HEK293 (cell line): Measurements from ENCODE around the gene HLA-DPA1.
A peak's percentile ranks its signal among the peaks of the same experiment; 100 is the strongest.

Experiments
- EGR2 ChIP-seq: fragments of 450-650 bp; formaldehyde crosslinking; IDR thresholded peaks from 2 replicates; pipeline ENCODE4 v1.5.1; 2016; ENCODE audit warnings: low read depth, missing biosample characterization, missing genetic modification characterization
- GLIS1 ChIP-seq: fragments of 450-650 bp; formaldehyde crosslinking; IDR thresholded peaks from 2 replicates; pipeline ENCODE4 v1.5.1; 2016; ENCODE audit warnings: missing biosample characterization, missing genetic modification characterization
- KLF16 ChIP-seq: fragments of 450-650 bp; formaldehyde crosslinking; IDR thresholded peaks from 2 replicates; pipeline ENCODE4 v1.5.1; 2017; ENCODE audit warnings: missing biosample characterization, missing genetic modification characterization
- SCRT2 ChIP-seq: fragments of 450-650 bp; formaldehyde crosslinking; IDR thresholded peaks from 2 replicates; pipeline ENCODE4 v1.5.1; 2016; ENCODE audit warnings: missing biosample characterization, missing genetic modification characterization
- WT1 ChIP-seq: fragments of 450-650 bp; formaldehyde crosslinking; IDR thresholded peaks from 2 replicates; pipeline ENCODE4 v1.5.1; 2016; ENCODE audit warnings: missing biosample characterization, missing genetic modification characterization
- ZBTB7A ChIP-seq: fragments of 450-650 bp; formaldehyde crosslinking; IDR thresholded peaks from 2 replicates; pipeline ENCODE4 v1.5.1; 2016; ENCODE audit warnings: low read depth, missing biosample characterization, missing genetic modification characterization
- ZBTB8A ChIP-seq: fragments of 450-650 bp; formaldehyde crosslinking; IDR thresholded peaks from 2 replicates; pipeline ENCODE4 v1.5.1; 2016; ENCODE audit warnings: missing biosample characterization, missing genetic modification characterization
- ZFP3 ChIP-seq: fragments of 450-650 bp; formaldehyde crosslinking; IDR thresholded peaks from 2 replicates; pipeline ENCODE4 v1.5.1; 2016; ENCODE audit warnings: low read depth, missing biosample characterization, missing genetic modification characterization
- ZFP41 ChIP-seq: fragments of 450-650 bp; formaldehyde crosslinking; IDR thresholded peaks from 2 replicates; pipeline ENCODE4 v1.5.1; 2016; ENCODE audit warnings: missing biosample characterization, missing genetic modification characterization, borderline replicate concordance
- ZNF133 ChIP-seq: fragments of 450-650 bp; formaldehyde crosslinking; IDR thresholded peaks from 2 replicates; pipeline ENCODE4 v1.5.1; 2016; ENCODE audit warnings: missing biosample characterization, missing genetic modification characterization
- ZNF311 ChIP-seq: fragments of 450-650 bp; formaldehyde crosslinking; IDR thresholded peaks from 2 replicates; pipeline ENCODE4 v1.5.1; 2017; ENCODE audit warnings: missing biosample characterization, missing genetic modification characterization, borderline replicate concordance
- ZNF366 ChIP-seq: fragments of 450-650 bp; formaldehyde crosslinking; conservative IDR thresholded peaks from 2 replicates; pipeline ENCODE4 v1.5.1; 2016; ENCODE audit warnings: missing biosample characterization, missing genetic modification characterization
- ZNF391 ChIP-seq: fragments of 450-650 bp; formaldehyde crosslinking; IDR thresholded peaks from 2 replicates; pipeline ENCODE4 v1.5.1; 2016; ENCODE audit warnings: low read depth, missing biosample characterization, missing genetic modification characterization, borderline replicate concordance
- ZNF426 ChIP-seq: fragments of 450-650 bp; formaldehyde crosslinking; IDR thresholded peaks from 2 replicates; pipeline ENCODE4 v1.5.1; 2017; ENCODE audit warnings: missing biosample characterization, missing genetic modification characterization, mild to moderate bottlenecking, inconsistent platforms, moderate library complexity
- ZNF530 ChIP-seq: fragments of 450-650 bp; formaldehyde crosslinking; IDR thresholded peaks from 2 replicates; pipeline ENCODE4 v1.5.1; 2016; ENCODE audit warnings: low read depth, missing biosample characterization, missing genetic modification characterization
- ZNF677 ChIP-seq: fragments of 450-650 bp; IDR thresholded peaks from 2 replicates; pipeline ENCODE4 v1.5.0; 2018; ENCODE audit warnings: missing biosample characterization, mild to moderate bottlenecking, missing genetic modification characterization, moderate library complexity
- ZNF830 ChIP-seq: fragments of 450-650 bp; IDR thresholded peaks from 2 replicates; pipeline ENCODE4 v1.5.0; 2018; ENCODE audit warnings: missing biosample characterization, missing genetic modification characterization, low read depth, mild to moderate bottlenecking, moderate library complexity
- ZSCAN23 ChIP-seq: fragments of 450-650 bp; formaldehyde crosslinking; IDR thresholded peaks from 2 replicates; pipeline ENCODE4 v1.5.1; 2016; ENCODE audit warnings: missing biosample characterization, missing genetic modification characterization
- ZSCAN30 ChIP-seq: fragments of 450-650 bp; IDR thresholded peaks from 2 replicates; pipeline ENCODE4 v1.5.1; 2018; ENCODE audit warnings: missing biosample characterization, mild to moderate bottlenecking, missing genetic modification characterization, moderate library complexity
- ZXDB ChIP-seq: fragments of 450-650 bp; formaldehyde crosslinking; IDR thresholded peaks from 2 replicates; pipeline ENCODE4 v1.5.1; 2016; ENCODE audit warnings: missing biosample characterization, missing genetic modification characterization
- TF ChIP-seq, protein P1 (sequence below): fragments of 450-650 bp; formaldehyde crosslinking; IDR thresholded peaks from 2 replicates; pipeline ENCODE4 v1.5.1; 2016; ENCODE audit warnings: missing biosample characterization, missing genetic modification characterization
- TF ChIP-seq, protein P2 (sequence below): fragments of 450-650 bp; formaldehyde crosslinking; IDR thresholded peaks from 2 replicates; pipeline ENCODE4 v1.5.1; 2017; ENCODE audit warnings: missing biosample characterization, missing genetic modification characterization
- TF ChIP-seq, protein P3 (sequence below): fragments of 450-650 bp; formaldehyde crosslinking; IDR thresholded peaks from 2 replicates; pipeline ENCODE4 v1.5.1; 2017; ENCODE audit warnings: missing biosample characterization, missing genetic modification characterization
- TF ChIP-seq, protein P4 (sequence below): fragments of 450-650 bp; formaldehyde crosslinking; IDR thresholded peaks from 2 replicates; pipeline ENCODE4 v1.5.1; 2016; ENCODE audit warnings: missing biosample characterization, missing genetic modification characterization
- TF ChIP-seq, protein P5 (sequence below): fragments of 450-650 bp; formaldehyde crosslinking; IDR thresholded peaks from 2 replicates; pipeline ENCODE4 v1.5.1; 2016; ENCODE audit warnings: missing biosample characterization, missing genetic modification characterization

Gene HLA-DPA1

DNA sequence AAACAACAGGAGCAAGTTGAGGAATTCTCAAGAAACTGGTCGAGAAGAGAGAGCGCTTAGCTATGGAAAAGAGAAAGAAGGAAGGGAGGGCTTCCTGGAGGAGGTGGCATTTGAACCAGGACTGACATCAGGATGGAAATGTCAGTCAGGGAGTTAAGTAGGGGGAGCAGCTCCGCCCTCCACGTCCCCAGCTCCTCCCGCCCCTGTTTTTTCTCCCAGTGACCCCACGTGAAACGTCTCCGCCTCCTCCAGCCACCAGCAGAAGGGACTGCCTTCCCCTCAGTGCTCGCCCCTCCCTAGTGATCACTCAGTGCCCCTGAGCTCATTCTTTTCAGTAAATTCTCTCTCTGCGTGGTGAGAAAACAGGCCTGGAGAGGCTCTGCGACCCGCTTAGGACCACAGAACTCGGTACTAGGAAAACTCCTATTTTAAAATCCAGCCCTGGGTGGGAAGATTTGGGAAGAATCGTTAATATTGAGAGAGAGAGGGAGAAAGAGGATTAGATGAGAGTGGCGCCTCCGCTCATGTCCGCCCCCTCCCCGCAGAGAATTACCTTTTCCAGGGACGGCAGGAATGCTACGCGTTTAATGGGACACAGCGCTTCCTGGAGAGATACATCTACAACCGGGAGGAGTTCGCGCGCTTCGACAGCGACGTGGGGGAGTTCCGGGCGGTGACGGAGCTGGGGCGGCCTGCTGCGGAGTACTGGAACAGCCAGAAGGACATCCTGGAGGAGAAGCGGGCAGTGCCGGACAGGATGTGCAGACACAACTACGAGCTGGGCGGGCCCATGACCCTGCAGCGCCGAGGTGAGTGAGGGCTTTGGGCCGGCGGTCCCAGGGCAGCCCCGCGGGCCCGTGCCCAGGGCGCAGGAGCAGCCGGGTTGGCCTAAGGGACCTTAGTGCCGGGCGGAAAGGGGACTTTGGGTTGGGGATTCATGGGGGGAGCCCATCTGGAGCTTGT is 7.0 kb upstream of the HLA-DPA1 start (continued):
- TF ChIP-seq, protein P1, sequence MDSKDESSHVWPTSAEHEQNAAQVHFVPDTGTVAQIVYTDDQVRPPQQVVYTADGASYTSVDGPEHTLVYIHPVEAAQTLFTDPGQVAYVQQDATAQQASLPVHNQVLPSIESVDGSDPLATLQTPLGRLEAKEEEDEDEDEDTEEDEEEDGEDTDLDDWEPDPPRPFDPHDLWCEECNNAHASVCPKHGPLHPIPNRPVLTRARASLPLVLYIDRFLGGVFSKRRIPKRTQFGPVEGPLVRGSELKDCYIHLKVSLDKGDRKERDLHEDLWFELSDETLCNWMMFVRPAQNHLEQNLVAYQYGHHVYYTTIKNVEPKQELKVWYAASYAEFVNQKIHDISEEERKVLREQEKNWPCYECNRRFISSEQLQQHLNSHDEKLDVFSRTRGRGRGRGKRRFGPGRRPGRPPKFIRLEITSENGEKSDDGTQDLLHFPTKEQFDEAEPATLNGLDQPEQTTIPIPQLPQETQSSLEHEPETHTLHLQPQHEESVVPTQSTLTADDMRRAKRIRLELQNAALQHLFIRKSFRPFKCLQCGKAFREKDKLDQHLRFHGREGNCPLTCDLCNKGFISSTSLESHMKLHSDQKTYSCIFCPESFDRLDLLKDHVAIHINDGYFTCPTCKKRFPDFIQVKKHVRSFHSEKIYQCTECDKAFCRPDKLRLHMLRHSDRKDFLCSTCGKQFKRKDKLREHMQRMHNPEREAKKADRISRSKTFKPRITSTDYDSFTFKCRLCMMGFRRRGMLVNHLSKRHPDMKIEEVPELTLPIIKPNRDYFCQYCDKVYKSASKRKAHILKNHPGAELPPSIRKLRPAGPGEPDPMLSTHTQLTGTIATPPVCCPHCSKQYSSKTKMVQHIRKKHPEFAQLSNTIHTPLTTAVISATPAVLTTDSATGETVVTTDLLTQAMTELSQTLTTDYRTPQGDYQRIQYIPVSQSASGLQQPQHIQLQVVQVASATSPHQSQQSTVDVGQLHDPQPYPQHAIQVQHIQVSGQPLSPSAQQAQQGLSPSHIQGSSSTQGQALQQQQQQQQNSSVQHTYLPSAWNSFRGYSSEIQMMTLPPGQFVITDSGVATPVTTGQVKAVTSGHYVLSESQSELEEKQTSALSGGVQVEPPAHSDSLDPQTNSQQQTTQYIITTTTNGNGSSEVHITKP (tag by site-specific recombination) = peak; percentile 54
- TF ChIP-seq ZNF391 (tag by site-specific recombination) (peak; percentile 62; the same call in 1 of the 2 replicates), ZNF426 (tag by site-specific recombination) (no peak), ZNF677 (no peak), ZSCAN23 (tag by site-specific recombination) (no peak), ZNF133 (no peak), ZNF830 (tag by site-specific recombination) (no peak), GLIS1 (peak; percentile 85), ZBTB7A (tag by site-specific recombination) (no peak), ZBTB8A (tag by site-specific recombination) (no peak), ZNF530 (tag by site-specific recombination) (no peak), ZFP41 (tag by site-specific recombination) (no peak), KLF16 (tag by site-specific recombination) (no peak), ZSCAN30 (tag by site-specific recombination) (peak; percentile 6; the same call in 1 of the 2 replicates), ZNF366 (tag by site-specific recombination) (peak; percentile 74), SCRT2 (tag by site-specific recombination) (no peak), ZXDB (tag by site-specific recombination) (peak; percentile 80), EGR2 (tag by site-specific recombination) (peak; percentile 59), WT1 (tag by site-specific recombination) (peak; percentile 64), ZNF311 (tag by site-specific recombination) (no peak), ZFP3 (tag by site-specific recombination) (no peak)
- TF ChIP-seq, protein P2, sequence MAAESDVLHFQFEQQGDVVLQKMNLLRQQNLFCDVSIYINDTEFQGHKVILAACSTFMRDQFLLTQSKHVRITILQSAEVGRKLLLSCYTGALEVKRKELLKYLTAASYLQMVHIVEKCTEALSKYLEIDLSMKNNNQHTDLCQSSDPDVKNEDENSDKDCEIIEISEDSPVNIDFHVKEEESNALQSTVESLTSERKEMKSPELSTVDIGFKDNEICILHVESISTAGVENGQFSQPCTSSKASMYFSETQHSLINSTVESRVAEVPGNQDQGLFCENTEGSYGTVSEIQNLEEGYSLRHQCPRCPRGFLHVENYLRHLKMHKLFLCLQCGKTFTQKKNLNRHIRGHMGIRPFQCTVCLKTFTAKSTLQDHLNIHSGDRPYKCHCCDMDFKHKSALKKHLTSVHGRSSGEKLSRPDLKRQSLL (tag by site-specific recombination) = no peak
- TF ChIP-seq, protein P3, sequence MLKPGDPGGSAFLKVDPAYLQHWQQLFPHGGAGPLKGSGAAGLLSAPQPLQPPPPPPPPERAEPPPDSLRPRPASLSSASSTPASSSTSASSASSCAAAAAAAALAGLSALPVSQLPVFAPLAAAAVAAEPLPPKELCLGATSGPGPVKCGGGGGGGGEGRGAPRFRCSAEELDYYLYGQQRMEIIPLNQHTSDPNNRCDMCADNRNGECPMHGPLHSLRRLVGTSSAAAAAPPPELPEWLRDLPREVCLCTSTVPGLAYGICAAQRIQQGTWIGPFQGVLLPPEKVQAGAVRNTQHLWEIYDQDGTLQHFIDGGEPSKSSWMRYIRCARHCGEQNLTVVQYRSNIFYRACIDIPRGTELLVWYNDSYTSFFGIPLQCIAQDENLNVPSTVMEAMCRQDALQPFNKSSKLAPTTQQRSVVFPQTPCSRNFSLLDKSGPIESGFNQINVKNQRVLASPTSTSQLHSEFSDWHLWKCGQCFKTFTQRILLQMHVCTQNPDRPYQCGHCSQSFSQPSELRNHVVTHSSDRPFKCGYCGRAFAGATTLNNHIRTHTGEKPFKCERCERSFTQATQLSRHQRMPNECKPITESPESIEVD (tag by site-specific recombination) = no peak
- TF ChIP-seq, protein P4, sequence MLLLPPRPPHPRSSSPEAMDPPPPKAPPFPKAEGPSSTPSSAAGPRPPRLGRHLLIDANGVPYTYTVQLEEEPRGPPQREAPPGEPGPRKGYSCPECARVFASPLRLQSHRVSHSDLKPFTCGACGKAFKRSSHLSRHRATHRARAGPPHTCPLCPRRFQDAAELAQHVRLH (tag by site-specific recombination) = peak; percentile 79; the same call in 1 of the 2 replicates
- TF ChIP-seq, protein P5, sequence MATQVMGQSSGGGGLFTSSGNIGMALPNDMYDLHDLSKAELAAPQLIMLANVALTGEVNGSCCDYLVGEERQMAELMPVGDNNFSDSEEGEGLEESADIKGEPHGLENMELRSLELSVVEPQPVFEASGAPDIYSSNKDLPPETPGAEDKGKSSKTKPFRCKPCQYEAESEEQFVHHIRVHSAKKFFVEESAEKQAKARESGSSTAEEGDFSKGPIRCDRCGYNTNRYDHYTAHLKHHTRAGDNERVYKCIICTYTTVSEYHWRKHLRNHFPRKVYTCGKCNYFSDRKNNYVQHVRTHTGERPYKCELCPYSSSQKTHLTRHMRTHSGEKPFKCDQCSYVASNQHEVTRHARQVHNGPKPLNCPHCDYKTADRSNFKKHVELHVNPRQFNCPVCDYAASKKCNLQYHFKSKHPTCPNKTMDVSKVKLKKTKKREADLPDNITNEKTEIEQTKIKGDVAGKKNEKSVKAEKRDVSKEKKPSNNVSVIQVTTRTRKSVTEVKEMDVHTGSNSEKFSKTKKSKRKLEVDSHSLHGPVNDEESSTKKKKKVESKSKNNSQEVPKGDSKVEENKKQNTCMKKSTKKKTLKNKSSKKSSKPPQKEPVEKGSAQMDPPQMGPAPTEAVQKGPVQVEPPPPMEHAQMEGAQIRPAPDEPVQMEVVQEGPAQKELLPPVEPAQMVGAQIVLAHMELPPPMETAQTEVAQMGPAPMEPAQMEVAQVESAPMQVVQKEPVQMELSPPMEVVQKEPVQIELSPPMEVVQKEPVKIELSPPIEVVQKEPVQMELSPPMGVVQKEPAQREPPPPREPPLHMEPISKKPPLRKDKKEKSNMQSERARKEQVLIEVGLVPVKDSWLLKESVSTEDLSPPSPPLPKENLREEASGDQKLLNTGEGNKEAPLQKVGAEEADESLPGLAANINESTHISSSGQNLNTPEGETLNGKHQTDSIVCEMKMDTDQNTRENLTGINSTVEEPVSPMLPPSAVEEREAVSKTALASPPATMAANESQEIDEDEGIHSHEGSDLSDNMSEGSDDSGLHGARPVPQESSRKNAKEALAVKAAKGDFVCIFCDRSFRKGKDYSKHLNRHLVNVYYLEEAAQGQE = no peak
